HG03060 (cell line): ENCODE measurements around the gene ABHD4.
"Not testable (repeated sequence)": the region's sequence is repeated elsewhere in the genome, so short reads cannot be mapped to it uniquely, and the experiment has no call there.

ENCODE experiments used
- ATAC-seq: cut with Tn5 transposase; IDR thresholded peaks from one replicate; pipeline ENCODE4 v1.9.1; 2021; ENCODE audit warnings: low read depth, moderate number of reproducible peaks; ENCODE audit not compliant: unreplicated experiment

ABHD4 gene

GRCh38 chr14:22561661-22562579 is 36.2 kb upstream of the ABHD4 start:
- no peak for ATAC-seq

GRCh38 chr14:22563987-22564386 is 34.1 kb upstream of the ABHD4 start:
- ATAC-seq = no peak

GRCh38 chr14:22564463-22564862 is 33.6 kb upstream of the ABHD4 start:
- ATAC-seq = no peak

GRCh38 chr14:22565391-22565945 is 32.6 kb upstream of the ABHD4 start:
- no peak for ATAC-seq

- ATAC-seq = not testable (repeated sequence)
Observed at GRCh38 chr14:22566266-22566665, 31.8 kb upstream of the ABHD4 start.

GRCh38 chr14:22566845-22567244 is 31.3 kb upstream of the ABHD4 start:
- ATAC-seq = no peak

- ATAC-seq = no peak
Observed at GRCh38 chr14:22567437-22567836, 30.7 kb upstream of the ABHD4 start.

- ATAC-seq = no peak
Observed at GRCh38 chr14:22569106-22569736, 28.9 kb upstream of the ABHD4 start.

- ATAC-seq = no peak
Observed at GRCh38 chr14:22569737-22570131, 28.4 kb upstream of the ABHD4 start.

- peak; percentile 46 for ATAC-seq
Observed at GRCh38 chr14:22570132-22570949, 27.8 kb upstream of the ABHD4 start.

- no peak for ATAC-seq
Observed at GRCh38 chr14:22572562-22573058, 25.5 kb upstream of the ABHD4 start.

GRCh38 chr14:22573804-22574203 is 24.3 kb upstream of the ABHD4 start:
- no peak for ATAC-seq

- ATAC-seq = no peak
Observed at GRCh38 chr14:22577334-22577908, 20.7 kb upstream of the ABHD4 start.

- no peak for ATAC-seq
Observed at GRCh38 chr14:22579236-22579635, 18.9 kb upstream of the ABHD4 start.

- no peak for ATAC-seq
Observed at GRCh38 chr14:22579881-22580280, 18.2 kb upstream of the ABHD4 start.

GRCh38 chr14:22580625-22581024 is 17.5 kb upstream of the ABHD4 start:
- ATAC-seq = no peak

- ATAC-seq = no peak
Observed at GRCh38 chr14:22583994-22584393, 14.1 kb upstream of the ABHD4 start.

GRCh38 chr14:22587247-22587646 is 10.9 kb upstream of the ABHD4 start:
- ATAC-seq = no peak

- not testable (repeated sequence) for ATAC-seq
Observed at GRCh38 chr14:22587677-22588422, 10.2 kb upstream of the ABHD4 start.
